IPS DF 4.7 (cell line): ENCODE measurements around the gene GIMAP6.
"Not testable (repeated sequence)": the region's sequence is repeated elsewhere in the genome, so short reads cannot be mapped to it uniquely, and the experiment has no call there.

ENCODE experiments used
- DNase-seq: peaks from one replicate; pipeline ENCODE4 v3.0.0-alpha.2; 2013; ENCODE audit warnings: low spot score; ENCODE audit errors: extremely low read depth

The GIMAP6 gene

GRCh38 chr7:150645259-150646020, 13.3 kb upstream of the GIMAP6 start:
- no peak for DNase-seq

- DNase-seq: no peak
Measured at GRCh38 chr7:150642926-150643325, 10.7 kb upstream of the GIMAP6 start.

- DNase-seq: no peak
Measured at GRCh38 chr7:150641854-150642253, 9.7 kb upstream of the GIMAP6 start.

GRCh38 chr7:150633926-150634325, 1.7 kb upstream of the GIMAP6 start:
- DNase-seq: no peak

GRCh38 chr7:150631084-150631826, 930 bp downstream of the GIMAP6 start:
- no peak for DNase-seq

GRCh38 chr7:150629347-150629746, 2.8 kb downstream of the GIMAP6 start:
- no peak for DNase-seq

GRCh38 chr7:150627959-150628358, 4.2 kb downstream of the GIMAP6 start:
- DNase-seq: no peak

GRCh38 chr7:150626696-150627095, 5.5 kb downstream of the GIMAP6 start:
- DNase-seq: no peak

GRCh38 chr7:150621376-150621775, 10.8 kb downstream of the GIMAP6 start:
- DNase-seq: no peak

- DNase-seq: no peak
Measured at GRCh38 chr7:150620617-150621371, 11.4 kb downstream of the GIMAP6 start.

GRCh38 chr7:150620061-150620460, 12.1 kb downstream of the GIMAP6 start:
- DNase-seq: no peak

- DNase-seq: not testable (repeated sequence)
Measured at GRCh38 chr7:150615221-150615755, 16.9 kb downstream of the GIMAP6 start.

- not testable (repeated sequence) for DNase-seq
Measured at GRCh38 chr7:150614426-150614825, 17.8 kb downstream of the GIMAP6 start.

GRCh38 chr7:150613880-150614279, 18.3 kb downstream of the GIMAP6 start:
- DNase-seq: no peak

- DNase-seq: no peak
Measured at GRCh38 chr7:150612925-150613324, 19.3 kb downstream of the GIMAP6 start.

- no peak for DNase-seq
Measured at GRCh38 chr7:150610233-150610632, 22.0 kb downstream of the GIMAP6 start.

- not testable (repeated sequence) for DNase-seq
Measured at GRCh38 chr7:150603600-150603999, 28.6 kb downstream of the GIMAP6 start.

- no peak for DNase-seq
Measured at GRCh38 chr7:150595361-150595760, 36.8 kb downstream of the GIMAP6 start.

- no peak for DNase-seq
Measured at GRCh38 chr7:150594805-150595204, 37.4 kb downstream of the GIMAP6 start.

GRCh38 chr7:150587551-150587950, 44.6 kb downstream of the GIMAP6 start:
- no peak for DNase-seq

- no peak for DNase-seq
Measured at GRCh38 chr7:150586785-150587152, 45.4 kb downstream of the GIMAP6 start.
